ENCODE results near the gene ARL2BP.
"Not testable (repeated sequence)": the region's sequence is repeated elsewhere in the genome, so short reads cannot be mapped to it uniquely, and the experiment has no call there.

ARL2BP gene

GRCh38 chr16:57266531-57267260 lies 21.6 kb downstream of the ARL2BP start:
- no peak for DNase-seq
- Histone ChIP-seq H3K27me3 (ENCODE audit: insufficient read depth, low read depth, severe bottlenecking) (no peaks in the 10 kb centered on the region), H3K9me3 (ENCODE audit: severe bottlenecking) (no peaks in the 10 kb centered on the region), H3K4me3 (ENCODE audit: low read depth, low read length) (no peak overlapping the region), H3K36me3 (no peaks in the 10 kb centered on the region), H3K27ac (no peak overlapping the region)
- TF ChIP-seq CTCF (IDR thresholded peaks at IDR 0.05; ENCODE audit: low read depth, low read length): no peak

- not testable (repeated sequence) for H3K36me3 ChIP-seq; H3K27ac ChIP-seq; H3K9me3 ChIP-seq (ENCODE audit: severe bottlenecking); H3K4me3 ChIP-seq (ENCODE audit: low read depth, low read length); H3K27me3 ChIP-seq (ENCODE audit: insufficient read depth, low read depth, severe bottlenecking); DNase-seq
Measured at GRCh38 chr16:57267343-57267742, 22.3 kb downstream of the ARL2BP start.

GRCh38 chr16:57268804-57269800 lies 24.0 kb downstream of the ARL2BP start:
- no peak for DNase-seq
- Histone ChIP-seq H3K36me3 (no peaks in the 10 kb centered on the region), H3K27ac (no peak overlapping the region), H3K9me3 (ENCODE audit: severe bottlenecking) (no peaks in the 10 kb centered on the region), H3K27me3 (ENCODE audit: insufficient read depth, low read depth, severe bottlenecking) (no peaks in the 10 kb centered on the region), H3K4me3 (ENCODE audit: low read depth, low read length) (no peak overlapping the region)
- TF ChIP-seq CTCF (IDR thresholded peaks at IDR 0.05; ENCODE audit: low read depth, low read length): no peak

GRCh38 chr16:57270221-57271062 lies 25.4 kb downstream of the ARL2BP start:
- Histone ChIP-seq H3K36me3 (no peaks in the 10 kb centered on the region), H3K27me3 (ENCODE audit: insufficient read depth, low read depth, severe bottlenecking) (no peaks in the 10 kb centered on the region), H3K9me3 (ENCODE audit: severe bottlenecking) (no peaks in the 10 kb centered on the region), H3K27ac (no peak overlapping the region), H3K4me3 (ENCODE audit: low read depth, low read length) (no peak overlapping the region)
- no peak for DNase-seq
- TF ChIP-seq CTCF (IDR thresholded peaks at IDR 0.05; ENCODE audit: low read depth, low read length): no peak

GRCh38 chr16:57271063-57271345 lies 25.9 kb downstream of the ARL2BP start:
- TF ChIP-seq CTCF (IDR thresholded peaks at IDR 0.05; ENCODE audit: low read depth, low read length): no peak
- Histone ChIP-seq H3K27me3 (ENCODE audit: insufficient read depth, low read depth, severe bottlenecking) (no peaks in the 10 kb centered on the region), H3K9me3 (ENCODE audit: severe bottlenecking) (no peaks in the 10 kb centered on the region), H3K27ac (no peak overlapping the region), H3K4me3 (ENCODE audit: low read depth, low read length) (no peak overlapping the region), H3K36me3 (no peaks in the 10 kb centered on the region)
- DNase-seq: no peak
